Right cardiac atrium (tissue), 5 donors: ENCODE measurements around the gene CABLES2. TPM values are rescaled to one million over a fixed set of nuclear protein-coding genes. Genes with fewer than 3 reads are reported as not detected.

Experiments used
- ATAC-seq, 2 donors: fragments of 200-7000 bp; cut with Tn5 transposase; one replicate each; pipeline versions ENCODE4 v1.8.0 to v1.9.1; 2020; ENCODE audit warnings: moderate library complexity in 2 of 2, mild to moderate bottlenecking in 1 of 2
- DNase-seq, 3 donors: peaks; one replicate each; pipeline ENCODE4 v3.0.0-alpha.2; 2020
- H3K27ac ChIP-seq: one replicate; pipeline ENCODE4 v1.5.1; 2013; ENCODE audit warnings: mild to moderate bottlenecking, low read length, control low read depth, moderate library complexity
- H3K27me3 ChIP-seq: one replicate; pipeline ENCODE4 v1.6.1; 2013; ENCODE audit not compliant: control insufficient read depth, insufficient read depth
- H3K4me1 ChIP-seq: one replicate; pipeline ENCODE4 v1.6.1; 2013; ENCODE audit warnings: low read length; ENCODE audit not compliant: control insufficient read depth, insufficient read depth
- H3K4me3 ChIP-seq: one replicate; pipeline ENCODE4 v1.5.1; 2013; ENCODE audit warnings: low read length, control low read depth
- H3K9me3 ChIP-seq: one replicate; pipeline ENCODE4 v1.6.1; 2013; ENCODE audit warnings: low read length; ENCODE audit not compliant: control insufficient read depth
- WGBS: extraction: QIAGEN DNeasy Blood & Tissue Kit; methylation state at CpG from one replicate; pipeline ENCODE4 v1.1.7; 2013; 5-methylcytosine and 5-hydroxymethylcytosine counted together
- intact Hi-C, 4 donors: fragments of 100-400 bp; cut with DNase I; formaldehyde crosslinking; loops; one replicate each; pipeline versions ENCODE4 v1.11.0 to v1.14.0; 2022 to 2023
- polyA plus RNA-seq: library from polyadenylated mRNA; stranded (reverse); fragments of 200-250 nt; gene quantifications from one replicate; pipeline ENCODE4 v1.2.3, GENCODE V29; 2013
- total RNA-seq, 4 donors: library from RNA; stranded (reverse); fragmentation: NEBNext Ultra II Directional; extraction: Animal tissue kit (Norgen Biotek cat#: 25700); gene quantifications; one replicate each; pipeline ENCODE4 v1.2.1, GENCODE V29; 2021
- donor health status: healthy with polysubstance abuse.
- donor health status: DM: no; HTN: yes; CAD: no.
- donor health status: DM: no; HTN: no; CAD: no.
- donor health status: DM: no; HTN: yes; CAD: no; lungs with severe emphysema.
- donor health status: DM: yes; HTN: yes; CAD: no.

The CABLES2 gene
- total and polyA plus RNA-seq, 5 donors, result 10.9 to 29.4 (median 14.9) TPM

DNA sequence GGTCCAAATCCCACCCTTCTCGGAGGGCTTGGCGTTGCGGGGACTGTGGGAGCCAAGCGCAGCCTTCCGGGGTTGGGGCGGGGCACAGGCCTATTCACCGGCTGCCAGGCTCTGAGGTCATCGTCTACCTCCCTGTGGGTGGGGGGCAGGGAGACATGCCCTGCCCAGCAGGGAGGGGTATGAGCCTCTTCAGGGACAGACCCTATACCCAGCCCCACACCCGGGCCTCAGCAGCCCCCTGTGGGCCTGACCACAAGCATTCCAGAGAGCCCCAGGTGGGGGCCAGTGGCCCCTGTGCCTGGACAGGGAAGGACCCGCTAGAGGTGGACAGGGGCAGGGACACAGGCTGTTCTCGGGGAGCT lies 51.6 kb downstream of the CABLES2 start:
- 9% methylated on average over 11 of the region's 11 CpGs for WGBS
- no peaks in the 10 kb centered on the region for H3K9me3 ChIP-seq
- ATAC-seq, result peak; percentile 2 to 25
- H3K27me3 ChIP-seq, result no peaks in the 10 kb centered on the region
- H3K27ac ChIP-seq, result peak overlapping the region; percentile 82
- intact Hi-C loops, result no loop called here
- H3K4me3 ChIP-seq, result no peak overlapping the region
- DNase-seq, result peak; percentile 54 to 87 (median 81)
- H3K4me1 ChIP-seq, result peaks cover 18% of the 10 kb centered on the region

DNA sequence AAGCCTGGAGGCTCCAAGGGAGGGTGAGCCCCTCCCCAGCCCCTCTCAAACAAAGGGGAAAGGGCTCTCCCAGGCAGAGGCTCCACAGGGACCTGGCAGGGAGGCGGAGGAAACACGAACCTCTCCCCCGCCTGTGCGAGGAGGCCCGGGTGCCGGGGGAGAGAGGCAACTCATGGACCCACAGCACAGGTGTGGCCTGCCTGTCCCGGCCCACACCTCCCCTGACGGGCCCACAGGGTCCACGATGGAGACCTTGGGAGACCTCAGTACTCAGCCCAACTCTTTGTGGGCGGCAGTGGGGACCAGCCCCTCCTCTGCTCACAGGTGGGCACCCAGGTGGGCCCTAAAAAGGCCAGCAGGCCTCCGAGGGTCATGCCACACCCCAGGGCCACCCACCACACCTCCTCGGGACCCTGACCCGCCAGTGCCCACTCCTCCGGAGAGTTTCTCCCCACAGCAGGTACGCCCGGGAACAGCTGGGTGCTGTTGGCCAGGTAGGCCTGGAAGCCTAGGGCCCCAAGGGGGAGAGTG lies 52.2 kb downstream of the CABLES2 start:
- ATAC-seq, result no peak
- H3K4me3 ChIP-seq, result no peak overlapping the region
- no peaks in the 10 kb centered on the region for H3K9me3 ChIP-seq
- 68% methylated on average over 16 of the region's 16 CpGs for whole genome bisulfite sequencing
- intact Hi-C loops, result no loop called here
- peak in 2 of 3 donors; percentile 23 to 66 for DNase-seq
- H3K4me1 ChIP-seq, result peaks cover 18% of the 10 kb centered on the region
- no peaks in the 10 kb centered on the region for H3K27me3 ChIP-seq
- H3K27ac ChIP-seq, result peak overlapping the region; percentile 82

DNA sequence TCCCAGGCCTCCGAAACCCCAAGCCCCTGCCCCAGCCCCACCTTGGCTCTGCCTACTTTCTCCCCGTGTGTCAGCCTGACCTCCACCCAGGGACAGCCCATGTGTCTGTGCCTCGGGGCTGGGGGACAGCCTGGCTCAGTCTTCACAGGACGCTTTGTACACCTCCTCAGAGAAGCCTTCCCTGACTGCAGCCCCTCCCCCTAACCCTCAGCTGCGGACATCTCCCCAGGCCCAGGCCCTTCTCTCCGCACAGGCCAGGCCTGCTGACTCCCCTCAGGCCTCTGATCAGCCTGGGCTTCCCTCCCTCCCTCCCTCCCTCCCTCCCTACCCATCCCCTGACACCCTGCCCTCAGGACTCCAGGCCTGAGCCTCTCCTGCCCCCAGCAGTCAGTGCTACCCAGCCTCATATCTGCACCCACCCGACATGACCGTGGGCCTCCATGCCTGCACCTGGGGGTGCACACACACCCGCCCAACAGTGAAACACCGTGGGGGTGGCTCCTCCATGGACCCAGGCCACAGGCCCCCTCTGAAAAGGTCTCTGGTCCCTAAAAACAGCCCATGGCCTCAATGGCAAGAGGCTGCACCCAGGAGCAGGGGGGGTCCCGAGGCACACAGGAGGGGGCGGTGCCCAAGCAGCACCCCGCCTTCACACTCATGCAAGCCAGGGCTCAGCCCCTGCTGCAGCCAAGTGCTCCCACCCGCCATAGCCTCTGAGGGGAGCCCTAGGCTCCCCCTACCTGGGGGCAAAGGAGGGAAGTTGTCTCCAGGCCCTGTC lies 52.9 kb downstream of the CABLES2 start:
- H3K27ac ChIP-seq, result no peak overlapping the region
- no peaks in the 10 kb centered on the region for H3K9me3 ChIP-seq
- intact Hi-C loops, result no loop called here
- peaks cover 18% of the 10 kb centered on the region for H3K4me1 ChIP-seq
- DNase-seq (peak; percentile 14 to 48 (median 39)), ATAC-seq (no peak)
- no peaks in the 10 kb centered on the region for H3K27me3 ChIP-seq
- H3K4me3 ChIP-seq, result no peak overlapping the region
- 82% methylated on average over 14 of the region's 14 CpGs for WGBS

DNA sequence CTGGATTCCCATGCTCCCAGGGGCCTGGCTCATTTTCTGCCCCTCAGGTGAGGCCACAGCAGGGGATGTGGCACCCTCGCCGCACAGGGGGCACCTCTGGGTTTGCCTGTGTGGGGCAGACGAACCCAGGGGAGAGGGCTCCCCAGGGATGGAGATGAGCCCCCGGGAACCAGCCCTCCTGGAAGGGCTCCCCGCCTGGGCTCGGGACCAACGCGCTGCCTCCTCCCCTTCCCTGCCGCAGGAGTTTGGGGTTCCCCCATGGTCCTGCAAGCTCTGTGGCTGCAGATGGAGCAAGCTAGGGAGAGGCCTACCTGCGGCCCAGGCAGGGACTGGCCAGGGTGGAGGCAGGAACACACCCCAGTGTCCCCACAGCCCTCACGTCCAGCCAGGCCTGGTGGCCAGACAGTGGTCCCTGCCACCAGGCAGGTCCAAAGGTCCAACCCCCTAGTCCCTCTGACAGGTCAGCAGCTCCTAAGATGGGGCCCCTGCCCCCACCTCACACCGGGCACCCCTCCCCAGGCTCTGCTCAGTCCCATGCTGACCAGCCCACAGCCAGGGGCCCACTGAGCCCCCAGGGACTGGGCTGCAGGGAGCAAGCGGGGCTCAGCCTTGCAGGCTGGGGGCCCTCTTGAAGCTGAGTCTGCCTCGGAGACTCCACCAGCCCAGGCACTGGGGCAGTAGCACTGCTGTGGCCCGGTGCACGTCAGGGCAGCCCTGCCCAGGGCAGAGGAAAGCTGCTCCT lies 53.6 kb downstream of the CABLES2 start:
- 83% methylated on average over 16 of the region's 16 CpGs for WGBS
- Histone ChIP-seq H3K27me3 (no peaks in the 10 kb centered on the region), H3K27ac (peak overlapping the region; percentile 52), H3K9me3 (no peaks in the 10 kb centered on the region), H3K4me3 (no peak overlapping the region), H3K4me1 (peaks cover 12% of the 10 kb centered on the region)
- ATAC-seq, result no peak
- peak; percentile 18 to 62 (median 52) for DNase-seq
- intact Hi-C loops, result no loop called here

DNA sequence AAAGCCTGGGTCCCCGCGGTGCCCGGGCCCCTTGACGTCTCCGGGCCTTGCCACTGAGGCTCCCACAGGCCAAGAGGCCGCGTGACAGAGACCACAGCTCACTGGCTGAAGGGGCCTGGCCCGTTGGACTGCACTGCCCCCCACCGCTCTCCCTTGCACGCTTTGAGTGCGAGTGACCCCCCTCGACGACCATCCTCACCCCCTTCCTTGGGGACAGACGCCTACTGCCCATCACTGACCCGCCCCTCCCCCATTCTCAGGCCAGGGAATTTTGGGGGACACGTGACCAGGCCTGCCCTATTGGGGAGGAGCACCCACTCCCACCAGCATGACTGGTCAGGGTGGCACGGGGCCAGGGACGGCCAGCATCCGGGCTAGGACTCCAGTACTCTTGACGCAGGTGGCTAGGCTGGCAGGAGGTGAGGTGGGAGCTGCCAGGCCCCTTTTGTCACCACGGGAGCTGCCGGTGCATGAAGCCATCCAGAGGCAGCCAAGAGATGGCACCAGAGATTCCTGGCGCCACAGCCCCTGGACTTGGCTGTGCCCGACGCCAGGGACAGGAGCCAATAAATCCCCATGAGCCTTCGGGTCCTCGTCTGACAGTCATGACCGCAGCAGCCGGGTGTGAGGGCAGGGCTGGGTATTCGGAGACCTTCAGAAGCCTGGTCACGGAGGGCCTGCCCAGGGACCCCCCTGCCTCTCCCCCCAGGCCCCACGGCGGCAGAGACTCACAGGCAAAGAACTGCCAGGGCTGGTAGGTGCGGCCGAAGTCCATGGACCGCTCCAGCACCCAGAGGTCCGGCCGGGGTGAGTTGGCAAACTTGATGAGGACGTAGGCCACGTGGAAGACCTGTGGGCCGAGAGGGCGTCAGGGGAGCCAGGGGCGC lies 54.4 kb downstream of the CABLES2 start:
- H3K4me3 ChIP-seq, result no peak overlapping the region
- H3K27me3 ChIP-seq, result no peaks in the 10 kb centered on the region
- peak; percentile 37 to 56 for ATAC-seq
- DNase-seq, result peak; percentile 87 to 94 (median 92)
- intact Hi-C loops, result no loop called here
- H3K4me1 ChIP-seq, result peaks cover 8% of the 10 kb centered on the region
- WGBS, result 66% methylated on average over 43 of the region's 43 CpGs
- H3K9me3 ChIP-seq, result no peaks in the 10 kb centered on the region
- peak overlapping the region; percentile 52 for H3K27ac ChIP-seq

DNA sequence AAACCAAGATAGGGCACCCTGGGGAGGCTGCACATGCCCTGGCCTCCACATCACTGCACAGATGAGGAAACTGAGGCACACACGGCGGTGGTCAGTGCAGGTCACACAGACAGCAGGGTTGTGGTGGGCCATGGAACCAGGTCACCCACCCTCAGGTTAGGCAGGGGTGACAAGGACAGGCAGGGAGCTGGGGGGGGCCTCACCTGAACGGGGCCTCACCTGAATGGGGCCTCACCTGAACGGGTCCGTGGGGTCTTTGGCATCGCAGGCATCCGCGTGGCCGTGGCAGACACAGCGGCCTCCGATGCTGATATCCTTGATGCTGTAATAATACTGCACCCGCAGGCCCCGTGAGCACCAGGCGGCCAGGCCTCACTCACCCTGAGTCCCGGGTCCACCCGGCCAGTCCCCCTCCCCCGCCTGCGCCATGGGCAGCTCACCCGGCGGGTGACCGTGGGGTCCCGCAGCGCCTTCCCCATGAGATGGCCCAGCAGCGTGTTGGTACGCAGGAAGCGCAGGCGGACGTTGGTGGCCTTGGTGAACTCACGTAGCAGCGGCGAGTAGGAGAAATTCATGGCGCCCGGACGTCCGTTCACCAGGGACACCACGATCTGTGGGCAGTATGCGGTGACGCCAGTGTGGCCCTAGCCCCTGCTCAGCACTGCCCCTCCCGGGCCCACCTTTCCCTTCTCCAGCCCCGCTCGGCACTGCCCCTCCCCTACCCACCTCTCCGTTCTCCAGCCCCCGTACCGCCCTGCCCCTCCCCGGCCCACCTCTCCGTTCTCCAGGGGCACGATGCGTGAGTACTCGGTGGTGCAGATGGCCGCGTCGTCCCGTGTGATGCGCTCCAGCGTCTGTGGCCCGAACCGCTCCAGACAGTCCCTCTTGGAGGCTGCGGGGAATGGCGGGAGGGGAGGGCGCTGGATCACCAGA lies 55.4 kb downstream of the CABLES2 start:
- ATAC-seq, result no peak
- Histone ChIP-seq H3K4me3 (no peak overlapping the region), H3K27ac (no peak overlapping the region), H3K9me3 (no peaks in the 10 kb centered on the region), H3K4me1 (peaks cover 7% of the 10 kb centered on the region), H3K27me3 (no peaks in the 10 kb centered on the region)
- intact Hi-C loops, result no loop called here
- WGBS, result 91% methylated on average over 60 of the region's 60 CpGs
- DNase-seq, result peak; percentile 24 to 64 (median 57)

DNA sequence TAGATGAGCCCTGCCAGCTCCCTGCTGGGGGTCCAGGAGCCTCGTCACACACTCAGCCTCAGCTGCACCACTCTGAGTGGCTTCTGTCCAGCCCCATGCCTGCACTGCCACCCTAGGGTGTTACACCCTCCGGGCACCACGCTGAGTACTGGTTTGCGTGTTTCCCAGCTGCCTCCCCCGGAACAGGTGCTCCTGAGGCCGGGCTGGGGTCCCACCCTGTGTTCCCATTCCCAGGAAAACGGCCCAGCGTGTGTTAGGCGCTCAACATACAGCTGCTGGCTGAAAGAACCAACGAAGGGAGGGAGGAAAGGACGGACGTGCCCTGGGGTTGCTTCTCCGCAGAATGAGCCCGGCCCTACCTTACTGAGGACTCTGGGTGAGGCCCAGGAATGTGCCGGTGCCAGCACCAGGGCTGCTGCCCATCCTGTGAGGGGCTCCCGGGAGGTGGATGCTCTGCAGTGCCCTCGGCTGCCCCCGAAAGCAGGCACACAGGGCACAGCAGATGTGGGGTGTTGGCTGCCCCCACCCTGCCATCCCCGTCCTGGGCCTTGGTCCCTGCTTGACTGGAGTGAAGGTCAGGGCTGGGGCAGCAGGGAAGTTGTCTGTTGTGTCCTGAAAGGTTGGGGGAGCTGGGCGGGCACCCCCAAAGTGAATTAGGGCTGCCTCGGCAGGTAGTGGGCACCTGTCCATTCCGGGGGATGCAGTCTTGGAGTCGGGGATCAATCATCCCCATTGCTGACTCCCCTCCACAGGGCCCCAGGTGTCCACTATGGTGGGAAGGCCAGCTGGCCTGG lies 56.3 kb downstream of the CABLES2 start:
- no peaks in the 10 kb centered on the region for H3K27me3 ChIP-seq
- H3K4me1 ChIP-seq, result peaks cover 3% of the 10 kb centered on the region
- no peaks in the 10 kb centered on the region for H3K9me3 ChIP-seq
- no peak for ATAC-seq
- intact Hi-C loops, result no loop called here
- H3K4me3 ChIP-seq, result no peak overlapping the region
- DNase-seq, result peak; percentile 11 to 56 (median 37)
- WGBS, result 86% methylated on average over 23 of the region's 23 CpGs
- H3K27ac ChIP-seq, result no peak overlapping the region

DNA sequence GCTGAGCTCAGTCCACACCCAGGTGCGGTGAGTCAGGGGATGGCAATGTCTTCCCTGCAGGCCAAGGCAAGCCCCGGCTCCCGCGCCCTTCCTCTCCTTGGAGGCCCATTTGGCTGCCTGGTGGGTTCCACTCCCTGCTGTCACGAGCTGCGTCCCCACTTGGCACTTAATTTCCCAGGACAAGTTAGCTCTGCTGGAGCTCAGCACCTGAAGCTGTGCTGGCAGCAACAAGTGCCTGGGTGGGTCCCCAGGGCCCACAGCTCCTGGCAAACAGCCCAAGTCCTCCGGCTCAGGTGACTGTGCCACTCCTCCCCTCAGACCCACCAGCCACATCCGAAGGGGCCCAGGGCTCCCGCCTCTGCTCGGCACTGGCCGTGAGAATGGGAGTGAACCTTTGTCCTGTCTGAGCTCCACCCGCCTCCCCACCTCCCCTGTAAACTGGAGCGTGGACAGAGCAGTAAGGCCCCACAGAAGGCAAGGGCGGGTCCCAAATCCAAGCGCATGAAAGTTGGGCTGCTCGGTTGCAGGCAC lies 56.9 kb downstream of the CABLES2 start:
- H3K27ac ChIP-seq, result no peak overlapping the region
- H3K4me1 ChIP-seq, result no peaks in the 10 kb centered on the region
- no peaks in the 10 kb centered on the region for H3K9me3 ChIP-seq
- DNase-seq (peak; percentile 11 to 63 (median 37)), ATAC-seq (no peak)
- intact Hi-C loops, result no loop called here
- H3K27me3 ChIP-seq, result no peaks in the 10 kb centered on the region
- H3K4me3 ChIP-seq, result no peak overlapping the region
- 84% methylated on average over 16 of the region's 16 CpGs for WGBS

DNA sequence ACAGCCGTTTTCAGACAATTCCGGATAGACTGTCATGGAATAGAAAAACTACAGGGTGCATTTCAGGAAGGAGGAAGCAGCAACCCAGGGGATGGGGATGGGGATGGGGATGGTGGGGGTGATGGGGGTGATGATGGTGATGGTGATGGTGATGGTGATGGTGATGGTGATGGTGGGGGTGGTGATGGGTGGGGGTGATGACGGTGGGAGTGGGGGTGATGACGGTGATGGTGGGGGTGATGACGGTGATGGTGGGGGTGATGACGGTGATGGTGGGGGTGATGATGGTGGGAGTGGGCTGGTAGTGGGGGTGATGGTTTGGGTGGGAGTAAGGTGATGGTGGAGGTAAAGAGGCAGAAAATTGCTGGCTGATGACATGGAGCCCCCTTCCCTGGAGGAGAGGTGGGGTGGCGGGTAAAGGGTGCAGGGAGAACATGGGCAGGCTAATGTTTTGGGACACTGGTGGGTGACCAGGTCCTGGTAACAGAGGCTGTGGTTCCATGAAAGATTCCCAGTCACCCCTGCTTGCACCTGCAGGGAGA lies 57.5 kb downstream of the CABLES2 start:
- intact Hi-C loops, result loop anchor here in 1 of 4 donors (5.0 kb wide), 1 partner anchor 33 kb away; no protein-coding TSS in a partner anchor
- no peak for ATAC-seq
- DNase-seq, result peak in 1 of 3 donors; percentile 20
- Histone ChIP-seq H3K27ac (no peak overlapping the region), H3K9me3 (no peaks in the 10 kb centered on the region), H3K4me1 (no peaks in the 10 kb centered on the region), H3K27me3 (no peaks in the 10 kb centered on the region), H3K4me3 (no peak overlapping the region)
- WGBS, result 89% methylated on average over 7 of the region's 7 CpGs
